Large intestine (tissue), 3 donors: Measurements from ENCODE around the gene ZFHX3. TPM values are rescaled to one million over a fixed set of nuclear protein-coding genes. Genes with fewer than 3 reads are reported as not detected.

Experiments
- DNase-seq, 2 donors: peaks; one replicate each; pipeline versions ENCODE4 v3.0.0 to v3.0.0-alpha.2; 2013
- H3K27ac ChIP-seq: one replicate; pipeline ENCODE4 v1.5.1; 2013; ENCODE audit warnings: low read length
- H3K27me3 ChIP-seq: 2 replicates; pipeline ENCODE4 v1.6.1; 2013; ENCODE audit warnings: low read length; ENCODE audit not compliant: control insufficient read depth, insufficient read depth
- H3K36me3 ChIP-seq: 2 replicates; pipeline ENCODE4 v1.6.1; 2013; ENCODE audit warnings: low read length; ENCODE audit not compliant: control insufficient read depth, insufficient read depth
- H3K4me1 ChIP-seq: one replicate; pipeline ENCODE4 v1.6.1; 2013; ENCODE audit warnings: low read length; ENCODE audit not compliant: control insufficient read depth, insufficient read depth
- H3K4me3 ChIP-seq: one replicate; pipeline ENCODE4 v1.5.1; 2013; ENCODE audit warnings: low read length
- H3K9me3 ChIP-seq: one replicate; pipeline ENCODE4 v1.6.1; 2013; ENCODE audit warnings: mild to moderate bottlenecking, low read depth, low read length, moderate library complexity; ENCODE audit not compliant: control insufficient read depth
- WGBS: methylation state at CpG from one replicate; pipeline ENCODE4 v1.1.5; 2013; ENCODE audit warnings: low lambda C conversion rate; ENCODE audit not compliant: insufficient coverage; 5-methylcytosine and 5-hydroxymethylcytosine counted together
- polyA plus RNA-seq: library from polyadenylated mRNA; unstranded; fragments of 120-200 nt; gene quantifications from one replicate; pipeline ENCODE4 v1.2.1, GENCODE V29; 2013

ZFHX3 gene
- polyA plus RNA-seq, 1 donor: 10.5 TPM

- no CpG with 5 or more reads among the region's 57 CpGs for WGBS
- no peaks in the 10 kb centered on the region for H3K27me3 ChIP-seq
- H3K27ac ChIP-seq: peak overlapping the region; percentile 72
- peak in 1 of 2 donors; percentile 58 for DNase-seq
- H3K9me3 ChIP-seq: no peaks in the 10 kb centered on the region
- H3K4me1 ChIP-seq: peaks cover 50% of the 10 kb centered on the region
- no peaks in the 10 kb centered on the region for H3K36me3 ChIP-seq
- peak overlapping the region; percentile 74 for H3K4me3 ChIP-seq
These were observed 558 bp upstream of the ZFHX3 start for GRCh38 chr16:73048292-73049080.

GRCh38 chr16:73047221-73047535 lies 750 bp downstream of the ZFHX3 start:
- Histone ChIP-seq H3K36me3 (no peaks in the 10 kb centered on the region), H3K27ac (peak overlapping the region; percentile 79), H3K27me3 (no peaks in the 10 kb centered on the region), H3K9me3 (no peaks in the 10 kb centered on the region), H3K4me3 (peak overlapping the region; percentile 74), H3K4me1 (peaks cover 45% of the 10 kb centered on the region)
- no peak for DNase-seq
- no CpG with 5 or more reads among the region's 6 CpGs for WGBS

- Histone ChIP-seq H3K27ac (peak overlapping the region; percentile 79), H3K27me3 (no peaks in the 10 kb centered on the region), H3K36me3 (no peaks in the 10 kb centered on the region), H3K4me1 (peaks cover 45% of the 10 kb centered on the region), H3K9me3 (no peaks in the 10 kb centered on the region), H3K4me3 (peak overlapping the region; percentile 74)
- peak in 1 of 2 donors; percentile 74 for DNase-seq
- no CpG with 5 or more reads among the region's 4 CpGs for WGBS
These were observed 1.1 kb downstream of the ZFHX3 start for GRCh38 chr16:73046849-73047214.

GRCh38 chr16:73046202-73046848 lies 1.6 kb downstream of the ZFHX3 start:
- Histone ChIP-seq H3K27me3 (no peaks in the 10 kb centered on the region), H3K4me1 (peaks cover 44% of the 10 kb centered on the region), H3K4me3 (no peak overlapping the region), H3K36me3 (no peaks in the 10 kb centered on the region), H3K27ac (peak overlapping the region; percentile 4), H3K9me3 (no peaks in the 10 kb centered on the region)
- DNase-seq: peak in 1 of 2 donors; percentile 43
- WGBS: 20% methylated on average over 1 of the region's 8 CpGs

GRCh38 chr16:73043828-73044467 lies 4.0 kb downstream of the ZFHX3 start:
- WGBS: 75% methylated on average over 2 of the region's 6 CpGs
- no peak for DNase-seq
- H3K4me1 ChIP-seq: peaks cover 20% of the 10 kb centered on the region
- no peak overlapping the region for H3K27ac ChIP-seq
- no peaks in the 10 kb centered on the region for H3K36me3 ChIP-seq
- H3K4me3 ChIP-seq: no peak overlapping the region
- no peaks in the 10 kb centered on the region for H3K9me3 ChIP-seq
- H3K27me3 ChIP-seq: no peaks in the 10 kb centered on the region

GRCh38 chr16:73042807-73043206 lies 5.1 kb downstream of the ZFHX3 start:
- Histone ChIP-seq H3K27ac (no peak overlapping the region), H3K27me3 (no peaks in the 10 kb centered on the region), H3K4me1 (peaks cover 22% of the 10 kb centered on the region), H3K36me3 (no peaks in the 10 kb centered on the region), H3K9me3 (no peaks in the 10 kb centered on the region), H3K4me3 (no peak overlapping the region)
- no peak for DNase-seq
- no CpG with 5 or more reads among the region's 4 CpGs for WGBS

- no peaks in the 10 kb centered on the region for H3K36me3 ChIP-seq
- WGBS: no CpG with 5 or more reads among the region's 4 CpGs
- H3K4me3 ChIP-seq: no peak overlapping the region
- no peak for DNase-seq
- H3K4me1 ChIP-seq: peaks cover 28% of the 10 kb centered on the region
- H3K9me3 ChIP-seq: no peaks in the 10 kb centered on the region
- H3K27ac ChIP-seq: no peak overlapping the region
- no peaks in the 10 kb centered on the region for H3K27me3 ChIP-seq
These were observed 6.3 kb downstream of the ZFHX3 start for GRCh38 chr16:73041676-73042075.

GRCh38 chr16:73040735-73041402 lies 7.1 kb downstream of the ZFHX3 start:
- no CpG with 5 or more reads among the region's 6 CpGs for WGBS
- no peaks in the 10 kb centered on the region for H3K27me3 ChIP-seq
- no peak overlapping the region for H3K4me3 ChIP-seq
- H3K9me3 ChIP-seq: no peaks in the 10 kb centered on the region
- H3K4me1 ChIP-seq: peaks cover 28% of the 10 kb centered on the region
- DNase-seq: no peak
- no peaks in the 10 kb centered on the region for H3K36me3 ChIP-seq
- H3K27ac ChIP-seq: no peak overlapping the region

GRCh38 chr16:73040136-73040535 lies 7.8 kb downstream of the ZFHX3 start:
- no CpG with 5 or more reads among the region's 6 CpGs for WGBS
- no peak for DNase-seq
- Histone ChIP-seq H3K9me3 (no peaks in the 10 kb centered on the region), H3K36me3 (no peaks in the 10 kb centered on the region), H3K27me3 (no peaks in the 10 kb centered on the region), H3K27ac (no peak overlapping the region), H3K4me1 (peaks cover 29% of the 10 kb centered on the region), H3K4me3 (no peak overlapping the region)

GRCh38 chr16:73037845-73038570 lies 9.9 kb downstream of the ZFHX3 start:
- no peaks in the 10 kb centered on the region for H3K36me3 ChIP-seq
- 20% methylated on average over 1 of the region's 14 CpGs for WGBS
- no peaks in the 10 kb centered on the region for H3K9me3 ChIP-seq
- no peak overlapping the region for H3K4me3 ChIP-seq
- H3K27me3 ChIP-seq: no peaks in the 10 kb centered on the region
- H3K27ac ChIP-seq: no peak overlapping the region
- peak in 1 of 2 donors; percentile 62 for DNase-seq
- H3K4me1 ChIP-seq: peaks cover 43% of the 10 kb centered on the region
